DND-41 (cell line): Measurements from ENCODE around the gene CAMKMT.

ENCODE experiments used
- CTCF ChIP-seq: IDR thresholded peaks from 2 replicates; pipeline ENCODE4 v1.5.1; 2012; ENCODE audit warnings: borderline replicate concordance, low read length, moderate library complexity, mild to moderate bottlenecking; ENCODE audit not compliant: poor library complexity, severe bottlenecking; ENCODE audit errors: extremely low read depth
- EZH2 ChIP-seq: IDR thresholded peaks from 3 replicates; pipeline ENCODE4 v1.6.1; 2012; ENCODE audit warnings: borderline replicate concordance, low read depth, mild to moderate bottlenecking, moderate library complexity, low read length, inconsistent platforms; ENCODE audit not compliant: severe bottlenecking

GRCh38 chr2:44546459-44547127 is 184.8 kb downstream of the CAMKMT start:
- no peak for TF ChIP-seq CTCF
- no peak for TF ChIP-seq EZH2
